Right lobe of liver (tissue), 4 donors: ENCODE results near the gene MAP4K4.

Source experiments
- POLR2A ChIP-seq: fragments of 450-650 bp; IDR thresholded peaks from one replicate; pipeline ENCODE4 v1.6.1; 2017; ENCODE audit warnings: antibody characterized with exemption, mild to moderate bottlenecking
- TF ChIP-seq, protein P1 (sequence below), 4 donors: fragments of 200-600 bp in 3 of 4; fragments of 450-650 bp in 1 of 4; IDR thresholded peaks; one replicate each; pipeline versions ENCODE4 v1.5.1 to v1.8.0; 2016 to 2022; ENCODE audit warnings: antibody characterized with exemption in 4 of 4, mild to moderate bottlenecking in 2 of 4
- donor health status: DM: no; HTN: no; CAD: no.
- donor health status: DM: no; HTN: no; CAD: no.
- donor health status: DM: no; HTN: yes; CAD: no.

DNA sequence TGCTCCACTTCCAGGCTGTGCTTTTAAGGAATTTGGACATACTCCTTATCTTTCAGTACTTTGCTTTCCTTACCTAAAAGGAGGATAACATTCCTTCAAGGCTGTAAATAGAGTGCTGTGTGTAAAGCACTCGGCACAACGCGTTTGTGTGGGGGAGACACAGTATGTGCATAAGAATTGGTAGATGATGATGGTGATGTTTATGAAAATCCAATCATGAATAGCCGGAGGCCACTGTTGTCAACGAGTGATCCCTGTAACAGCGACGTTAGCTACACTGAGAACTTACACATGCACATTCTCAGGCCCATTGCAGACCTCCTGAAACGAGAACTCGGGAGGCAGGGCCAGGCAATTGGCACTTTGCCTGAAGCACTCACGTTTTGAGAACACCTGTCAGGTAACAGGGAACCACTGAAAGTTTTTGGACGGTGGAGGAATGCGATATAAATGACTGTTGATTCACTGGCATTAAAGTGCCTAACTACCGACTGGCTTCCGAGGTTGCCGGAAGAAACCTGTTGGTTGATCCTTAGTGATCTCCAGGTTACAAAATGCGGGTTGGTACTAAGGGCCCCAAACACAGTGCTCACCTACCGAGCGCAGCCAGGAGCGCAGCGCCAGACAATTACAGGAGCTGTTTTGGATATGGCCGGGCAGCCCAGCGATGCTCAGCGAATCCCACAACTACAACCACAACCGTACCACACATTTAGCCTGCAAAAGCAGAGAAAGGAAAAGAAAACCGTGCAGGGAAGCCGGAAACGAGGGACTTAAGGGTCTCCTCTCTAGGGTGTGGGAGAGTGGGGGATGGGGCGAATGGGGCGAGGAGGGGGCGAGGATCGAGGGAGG, 1.0 kb upstream of the MAP4K4 start:
- TF ChIP-seq POLR2A, result no peak
- TF ChIP-seq, protein P1, sequence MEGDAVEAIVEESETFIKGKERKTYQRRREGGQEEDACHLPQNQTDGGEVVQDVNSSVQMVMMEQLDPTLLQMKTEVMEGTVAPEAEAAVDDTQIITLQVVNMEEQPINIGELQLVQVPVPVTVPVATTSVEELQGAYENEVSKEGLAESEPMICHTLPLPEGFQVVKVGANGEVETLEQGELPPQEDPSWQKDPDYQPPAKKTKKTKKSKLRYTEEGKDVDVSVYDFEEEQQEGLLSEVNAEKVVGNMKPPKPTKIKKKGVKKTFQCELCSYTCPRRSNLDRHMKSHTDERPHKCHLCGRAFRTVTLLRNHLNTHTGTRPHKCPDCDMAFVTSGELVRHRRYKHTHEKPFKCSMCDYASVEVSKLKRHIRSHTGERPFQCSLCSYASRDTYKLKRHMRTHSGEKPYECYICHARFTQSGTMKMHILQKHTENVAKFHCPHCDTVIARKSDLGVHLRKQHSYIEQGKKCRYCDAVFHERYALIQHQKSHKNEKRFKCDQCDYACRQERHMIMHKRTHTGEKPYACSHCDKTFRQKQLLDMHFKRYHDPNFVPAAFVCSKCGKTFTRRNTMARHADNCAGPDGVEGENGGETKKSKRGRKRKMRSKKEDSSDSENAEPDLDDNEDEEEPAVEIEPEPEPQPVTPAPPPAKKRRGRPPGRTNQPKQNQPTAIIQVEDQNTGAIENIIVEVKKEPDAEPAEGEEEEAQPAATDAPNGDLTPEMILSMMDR (IDR thresholded peaks at IDR 0.05), result no peak
